Measurements from ENCODE around the gene FOXN1.

The FOXN1 gene

DNA sequence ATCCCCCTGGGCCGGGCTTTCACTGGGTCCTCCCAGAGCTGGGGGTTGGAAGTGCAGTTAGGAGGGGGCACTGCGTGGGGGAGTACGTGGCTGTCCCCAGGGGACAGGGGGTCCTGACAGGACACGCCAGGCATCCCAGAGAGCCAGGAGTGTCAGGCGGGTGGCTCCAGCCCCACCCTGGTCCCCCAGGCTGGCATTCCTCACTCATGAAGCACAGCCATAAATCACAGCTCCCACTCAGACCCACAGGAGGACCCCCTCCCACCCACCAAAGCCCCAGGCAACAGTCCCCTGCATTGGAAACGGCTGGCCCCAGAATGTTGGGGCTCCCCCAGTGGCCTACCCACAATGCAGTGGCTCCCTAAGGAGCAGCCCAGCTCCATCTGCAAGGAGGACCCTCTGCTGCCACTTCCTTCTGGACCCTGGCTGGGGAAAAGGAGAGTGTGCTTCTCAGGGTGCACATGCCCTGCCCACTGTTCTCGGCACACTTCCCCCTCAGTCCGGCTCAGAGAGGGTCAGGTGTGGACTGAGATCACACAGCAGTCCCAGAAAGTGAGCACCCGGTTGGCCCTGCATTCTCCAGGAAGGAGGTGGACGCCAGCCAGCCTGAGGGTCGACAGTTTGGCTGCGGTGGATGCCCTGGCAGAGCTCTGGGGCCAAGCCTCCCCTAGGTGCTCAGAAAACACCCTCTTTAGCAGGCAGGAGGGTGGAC is 7.3 kb upstream of the FOXN1 start:
- Histone ChIP-seq H3K4me3 (ENCODE audit: insufficient read length, low read depth) (no peak overlapping the region), H3K9me3 (ENCODE audit: insufficient read depth, low read length) (no peaks in the 10 kb centered on the region), H3K9ac (ENCODE audit: insufficient read length, low read depth) (no peak overlapping the region), H3K4me1 (ENCODE audit: insufficient read depth, insufficient read length) (peaks cover 3% of the 10 kb centered on the region), H3K36me3 (ENCODE audit: insufficient read depth, insufficient read length, low read length) (no peaks in the 10 kb centered on the region), H3K27me3 (ENCODE audit: insufficient read depth, insufficient read length) (no peaks in the 10 kb centered on the region)
- TF ChIP-seq ZNF274 (IDR thresholded peaks at IDR 0.05; ENCODE audit: low read depth, low read length), result no peak
- no peak for DNase-seq (ENCODE audit: low read depth, low spot score)

DNA sequence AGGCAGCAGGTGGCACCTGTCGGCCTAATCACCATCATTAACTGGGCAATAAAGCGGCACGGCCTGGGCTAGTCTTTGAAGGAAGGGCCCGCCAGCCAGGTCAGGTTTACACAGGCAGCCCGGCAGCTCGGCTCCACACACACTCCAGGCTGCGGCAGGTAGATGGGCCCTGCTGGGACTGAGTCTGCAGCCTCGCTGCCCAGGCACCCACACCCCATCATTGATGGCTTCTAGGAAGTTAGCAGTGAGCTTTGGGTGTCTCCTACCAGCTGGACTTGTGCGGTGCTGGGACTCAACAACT is 6.8 kb upstream of the FOXN1 start:
- Histone ChIP-seq H3K27me3 (ENCODE audit: insufficient read depth, insufficient read length) (no peaks in the 10 kb centered on the region), H3K36me3 (ENCODE audit: insufficient read depth, insufficient read length, low read length) (no peaks in the 10 kb centered on the region), H3K4me3 (ENCODE audit: insufficient read length, low read depth) (no peak overlapping the region), H3K9ac (ENCODE audit: insufficient read length, low read depth) (no peak overlapping the region), H3K4me1 (ENCODE audit: insufficient read depth, insufficient read length) (peaks cover 3% of the 10 kb centered on the region), H3K9me3 (ENCODE audit: insufficient read depth, low read length) (no peaks in the 10 kb centered on the region)
- DNase-seq (ENCODE audit: low read depth, low spot score), result no peak
- no peak for TF ChIP-seq ZNF274 (IDR thresholded peaks at IDR 0.05; ENCODE audit: low read depth, low read length)
- TF ChIP-seq YY1 (IDR thresholded peaks at IDR 0.05; ENCODE audit: insufficient read depth, insufficient read length), result no peak
- TF ChIP-seq SUZ12 (IDR thresholded peaks at IDR 0.05; ENCODE audit: extremely low read depth, insufficient read depth, insufficient read length), result no peak

DNA sequence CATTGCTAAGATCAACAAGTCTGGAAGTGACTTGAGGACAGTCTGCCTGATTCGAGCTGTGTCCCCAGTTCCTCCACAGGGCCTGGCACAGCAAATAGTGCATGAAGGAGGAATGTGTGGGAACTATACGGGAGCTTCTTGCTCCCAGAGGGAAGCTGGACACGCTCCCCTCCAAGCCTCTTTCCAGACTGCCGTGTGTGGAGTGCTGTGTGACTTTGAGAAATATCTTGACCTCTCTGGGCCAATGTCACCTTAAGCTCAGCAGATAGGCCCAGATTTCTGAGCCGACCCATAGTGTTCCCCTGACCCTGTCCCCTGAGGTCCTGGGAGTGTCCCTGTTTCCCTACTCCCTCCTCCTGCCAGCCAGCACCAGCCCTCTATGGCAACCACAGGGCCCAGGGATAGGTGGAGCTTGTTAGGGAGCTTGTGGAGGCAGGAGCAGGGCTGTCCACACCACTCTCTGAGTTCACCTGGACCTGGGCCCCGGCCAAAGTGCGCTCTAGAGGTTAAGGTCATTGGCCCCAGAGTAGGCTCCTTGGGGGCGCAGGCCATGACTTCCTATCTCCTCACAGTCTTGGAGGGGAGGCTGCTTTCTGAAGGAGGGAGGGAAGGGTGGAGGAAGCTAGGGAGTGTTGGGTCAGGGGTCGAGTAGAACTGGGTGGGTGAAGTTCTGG is 6.3 kb upstream of the FOXN1 start:
- H3K4me1 ChIP-seq (ENCODE audit: insufficient read depth, insufficient read length), result peaks cover 3% of the 10 kb centered on the region
- H3K4me3 ChIP-seq (ENCODE audit: insufficient read length, low read depth), result no peak overlapping the region
- TF ChIP-seq ZNF274 (IDR thresholded peaks at IDR 0.05; ENCODE audit: low read depth, low read length) (no peak), YY1 (IDR thresholded peaks at IDR 0.05; ENCODE audit: insufficient read depth, insufficient read length) (no peak), SUZ12 (IDR thresholded peaks at IDR 0.05; ENCODE audit: extremely low read depth, insufficient read depth, insufficient read length) (no peak)
- H3K9ac ChIP-seq (ENCODE audit: insufficient read length, low read depth), result no peak overlapping the region
- no peaks in the 10 kb centered on the region for H3K9me3 ChIP-seq (ENCODE audit: insufficient read depth, low read length)
- no peaks in the 10 kb centered on the region for H3K27me3 ChIP-seq (ENCODE audit: insufficient read depth, insufficient read length)
- H3K36me3 ChIP-seq (ENCODE audit: insufficient read depth, insufficient read length, low read length), result no peaks in the 10 kb centered on the region
- no peak for DNase-seq (ENCODE audit: low read depth, low spot score)

DNA sequence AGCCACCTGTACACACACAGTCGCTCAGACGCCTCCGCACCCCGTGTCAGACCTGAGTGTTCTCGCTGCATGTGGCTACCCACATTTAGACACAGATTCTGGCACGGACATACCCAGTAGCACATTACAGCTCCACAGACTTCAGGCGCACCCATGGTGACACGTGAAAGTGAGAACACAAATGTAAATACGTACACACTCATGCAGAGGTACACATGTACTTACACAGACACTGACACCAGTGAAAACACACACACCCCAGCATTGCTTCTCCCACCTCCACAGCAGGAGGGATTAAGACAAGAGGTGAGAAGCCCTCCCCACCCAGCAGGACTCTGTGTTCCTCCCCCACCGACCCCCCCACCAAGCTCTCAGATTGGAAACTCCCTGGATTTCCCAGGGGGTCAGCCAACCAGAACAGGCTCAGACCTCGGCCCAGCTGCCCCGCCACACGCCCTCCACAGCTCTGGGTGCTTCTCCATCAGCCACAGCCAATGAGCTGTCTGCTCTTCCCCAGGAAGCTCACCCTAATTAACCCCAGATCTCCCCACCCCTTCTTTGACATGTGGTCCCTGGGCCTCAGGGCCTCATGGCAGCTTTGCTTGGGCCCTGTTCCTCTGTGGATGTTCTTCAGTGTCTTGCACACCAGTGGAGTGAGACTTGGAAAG is 5.3 kb upstream of the FOXN1 start:
- Histone ChIP-seq H3K27me3 (ENCODE audit: insufficient read depth, insufficient read length) (no peaks in the 10 kb centered on the region), H3K9me3 (ENCODE audit: insufficient read depth, low read length) (no peaks in the 10 kb centered on the region), H3K9ac (ENCODE audit: insufficient read length, low read depth) (no peak overlapping the region), H3K4me3 (ENCODE audit: insufficient read length, low read depth) (no peak overlapping the region), H3K4me1 (ENCODE audit: insufficient read depth, insufficient read length) (no peaks in the 10 kb centered on the region), H3K36me3 (ENCODE audit: insufficient read depth, insufficient read length, low read length) (no peaks in the 10 kb centered on the region)
- no peak for TF ChIP-seq YY1 (IDR thresholded peaks at IDR 0.05; ENCODE audit: insufficient read depth, insufficient read length)
- no peak for TF ChIP-seq SUZ12 (IDR thresholded peaks at IDR 0.05; ENCODE audit: extremely low read depth, insufficient read depth, insufficient read length)
- TF ChIP-seq ZNF274 (IDR thresholded peaks at IDR 0.05; ENCODE audit: low read depth, low read length), result no peak
- no peak for DNase-seq (ENCODE audit: low read depth, low spot score)

DNA sequence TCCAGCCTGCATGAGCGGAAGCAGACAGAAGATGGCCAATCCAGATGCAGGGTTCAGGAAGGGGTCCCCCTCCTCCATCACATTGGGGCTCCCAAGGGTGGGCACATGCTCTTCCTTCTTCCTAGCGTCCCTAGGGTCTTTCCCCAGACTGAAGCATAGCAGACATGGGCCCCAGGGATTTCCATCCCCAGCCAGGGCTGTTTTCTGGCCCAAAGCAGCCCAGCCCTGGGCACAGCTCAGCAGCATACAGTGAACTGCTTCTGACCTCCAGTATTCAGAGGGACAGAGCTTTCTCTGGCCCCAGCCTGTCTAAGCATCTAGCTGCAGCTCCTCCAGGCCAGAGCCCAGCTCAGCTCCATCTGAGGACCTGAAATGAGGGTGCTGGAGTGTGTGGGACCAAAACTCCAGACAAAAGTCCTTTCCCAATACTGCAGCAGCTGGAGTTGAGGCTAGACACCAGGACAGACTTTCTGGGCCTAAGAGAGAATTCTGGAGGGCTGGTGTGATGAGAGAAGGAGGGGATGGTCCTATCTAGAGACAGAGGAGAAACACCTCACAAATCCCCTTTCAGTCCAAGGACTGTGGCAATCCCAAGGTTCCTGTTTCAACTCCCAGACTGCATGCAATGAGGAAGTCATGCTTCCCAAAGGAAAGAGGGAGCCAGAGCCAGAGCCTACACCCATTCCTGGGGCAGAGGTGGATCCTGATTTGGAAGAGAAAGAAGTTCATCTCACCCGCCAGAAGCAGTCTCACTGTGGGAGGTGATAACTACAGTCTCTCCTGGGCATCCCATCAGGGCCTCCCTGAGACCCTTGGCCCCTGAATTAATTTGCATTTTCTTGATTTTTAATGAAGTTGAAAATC is 4.5 kb upstream of the FOXN1 start:
- TF ChIP-seq ZNF274 (IDR thresholded peaks at IDR 0.05; ENCODE audit: low read depth, low read length) (no peak), SUZ12 (IDR thresholded peaks at IDR 0.05; ENCODE audit: extremely low read depth, insufficient read depth, insufficient read length) (no peak), YY1 (IDR thresholded peaks at IDR 0.05; ENCODE audit: insufficient read depth, insufficient read length) (no peak)
- Histone ChIP-seq H3K9ac (ENCODE audit: insufficient read length, low read depth) (no peak overlapping the region), H3K9me3 (ENCODE audit: insufficient read depth, low read length) (no peaks in the 10 kb centered on the region), H3K4me1 (ENCODE audit: insufficient read depth, insufficient read length) (no peaks in the 10 kb centered on the region), H3K27me3 (ENCODE audit: insufficient read depth, insufficient read length) (no peaks in the 10 kb centered on the region), H3K4me3 (ENCODE audit: insufficient read length, low read depth) (no peak overlapping the region), H3K36me3 (ENCODE audit: insufficient read depth, insufficient read length, low read length) (no peaks in the 10 kb centered on the region)
- DNase-seq (ENCODE audit: low read depth, low spot score), result no peak

DNA sequence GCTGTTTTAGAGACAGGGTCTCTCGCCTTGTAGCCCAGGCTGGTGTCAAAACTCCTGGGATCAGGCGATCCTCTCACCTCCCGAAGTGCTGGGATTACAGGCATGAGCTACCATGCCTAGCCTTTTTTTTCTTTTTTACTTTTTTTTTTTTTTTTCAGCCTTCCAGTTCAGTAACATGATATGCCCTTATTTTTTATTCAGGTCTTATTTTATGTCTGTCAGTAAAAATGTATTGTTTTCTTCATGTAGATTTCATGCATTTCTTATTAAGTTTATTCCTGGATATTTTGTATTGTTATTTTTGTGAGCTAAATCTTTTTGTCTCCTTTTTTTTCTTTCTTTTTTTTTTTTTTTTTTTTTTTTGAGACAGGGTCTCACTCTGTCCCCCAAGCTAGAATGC is 2.7 kb upstream of the FOXN1 start:
- H3K27me3 ChIP-seq (ENCODE audit: insufficient read depth, insufficient read length), result no peaks in the 10 kb centered on the region
- no peaks in the 10 kb centered on the region for H3K36me3 ChIP-seq (ENCODE audit: insufficient read depth, insufficient read length, low read length)
- no peaks in the 10 kb centered on the region for H3K9me3 ChIP-seq (ENCODE audit: insufficient read depth, low read length)
- TF ChIP-seq ZNF274 (IDR thresholded peaks at IDR 0.05; ENCODE audit: low read depth, low read length), result no peak
- no peak for TF ChIP-seq YY1 (IDR thresholded peaks at IDR 0.05; ENCODE audit: insufficient read depth, insufficient read length)
- TF ChIP-seq SUZ12 (IDR thresholded peaks at IDR 0.05; ENCODE audit: extremely low read depth, insufficient read depth, insufficient read length), result no peak
- H3K4me1 ChIP-seq (ENCODE audit: insufficient read depth, insufficient read length), result peaks cover 4% of the 10 kb centered on the region
- H3K4me3 ChIP-seq (ENCODE audit: insufficient read length, low read depth), result no peak overlapping the region
- no peak for DNase-seq (ENCODE audit: low read depth, low spot score)
- H3K9ac ChIP-seq (ENCODE audit: insufficient read length, low read depth), result no peak overlapping the region

Measured in NT2/D1 (cell line).